Mammary epithelial cell (primary cell): ENCODE data around the gene FBXO33.

ENCODE experiments used
- EZH2 ChIP-seq: IDR thresholded peaks from 2 replicates; pipeline ENCODE4 v1.6.1; 2012; ENCODE audit warnings: low read length, inconsistent platforms, borderline replicate concordance
- TF ChIP-seq, protein P1 (sequence below), 2 donors: IDR thresholded peaks in 1 of 2; conservative IDR thresholded peaks in 1 of 2; 2 replicates each; pipeline ENCODE4 v1.5.1; 2011 to 2012; ENCODE audit warnings: inconsistent platforms in 2 of 2, low read length in 2 of 2, mild to moderate bottlenecking in 2 of 2, control low read depth in 1 of 2, low read depth in 1 of 2; ENCODE audit not compliant: insufficient read depth in 1 of 2; ENCODE audit errors: extremely low read depth in 1 of 2

DNA sequence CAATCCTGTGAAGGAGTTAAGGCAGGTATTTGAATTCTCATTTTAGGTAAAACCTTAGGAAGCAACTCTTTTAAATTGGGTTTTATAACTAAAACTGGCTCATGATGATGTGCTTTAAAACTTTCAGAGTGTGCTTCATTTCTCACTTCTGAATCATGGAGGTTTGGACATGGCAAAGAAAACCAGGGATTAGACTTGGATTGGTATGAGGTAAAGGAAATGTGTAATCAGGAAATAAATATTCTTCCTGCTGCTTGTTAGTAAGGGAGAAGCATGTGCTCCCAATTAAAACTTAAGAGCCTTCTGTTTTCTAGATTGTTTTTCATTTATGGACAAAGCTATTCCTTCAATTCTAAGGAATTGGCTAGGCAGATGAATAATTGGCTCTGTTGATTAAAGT is 57.4 kb downstream of the FBXO33 start:
- TF ChIP-seq, protein P1, sequence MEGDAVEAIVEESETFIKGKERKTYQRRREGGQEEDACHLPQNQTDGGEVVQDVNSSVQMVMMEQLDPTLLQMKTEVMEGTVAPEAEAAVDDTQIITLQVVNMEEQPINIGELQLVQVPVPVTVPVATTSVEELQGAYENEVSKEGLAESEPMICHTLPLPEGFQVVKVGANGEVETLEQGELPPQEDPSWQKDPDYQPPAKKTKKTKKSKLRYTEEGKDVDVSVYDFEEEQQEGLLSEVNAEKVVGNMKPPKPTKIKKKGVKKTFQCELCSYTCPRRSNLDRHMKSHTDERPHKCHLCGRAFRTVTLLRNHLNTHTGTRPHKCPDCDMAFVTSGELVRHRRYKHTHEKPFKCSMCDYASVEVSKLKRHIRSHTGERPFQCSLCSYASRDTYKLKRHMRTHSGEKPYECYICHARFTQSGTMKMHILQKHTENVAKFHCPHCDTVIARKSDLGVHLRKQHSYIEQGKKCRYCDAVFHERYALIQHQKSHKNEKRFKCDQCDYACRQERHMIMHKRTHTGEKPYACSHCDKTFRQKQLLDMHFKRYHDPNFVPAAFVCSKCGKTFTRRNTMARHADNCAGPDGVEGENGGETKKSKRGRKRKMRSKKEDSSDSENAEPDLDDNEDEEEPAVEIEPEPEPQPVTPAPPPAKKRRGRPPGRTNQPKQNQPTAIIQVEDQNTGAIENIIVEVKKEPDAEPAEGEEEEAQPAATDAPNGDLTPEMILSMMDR (conservative IDR thresholded peaks at IDR 0.05 in 1 of 2, IDR thresholded peaks at IDR 0.05 in 1 of 2; ENCODE audit: extremely low read depth in 1 of 2, insufficient read depth in 1 of 2, low read depth in 1 of 2, low read length in 2 of 2): no peak
- no peak for TF ChIP-seq EZH2
